PFSK-1 (cell line): ENCODE results near the gene MAPRE3.

Source experiments
- FOXP2 ChIP-seq: optimal IDR thresholded peaks from 2 replicates; pipeline ENCODE3; 2011; ENCODE audit warnings: borderline replicate concordance, control low read depth, inconsistent platforms; ENCODE audit not compliant: insufficient read depth; ENCODE audit errors: extremely low read length, extremely low read depth
- POLR2AphosphoS5 ChIP-seq: IDR thresholded peaks from 2 replicates; pipeline ENCODE4 v1.6.1; 2012; ENCODE audit warnings: low read depth, mild to moderate bottlenecking, control low read depth, low read length, moderate library complexity
- SIN3A ChIP-seq: IDR thresholded peaks from 2 replicates; pipeline ENCODE4 v1.6.1; 2012; ENCODE audit warnings: mild to moderate bottlenecking, low read length, moderate library complexity, borderline replicate concordance; ENCODE audit not compliant: insufficient read depth
- TAF1 ChIP-seq: IDR thresholded peaks from 2 replicates; pipeline ENCODE4 v1.6.1; 2012; ENCODE audit warnings: low read length, control low read depth, borderline replicate concordance; ENCODE audit not compliant: insufficient read depth
- TF ChIP-seq, protein P1 (sequence below), 2 experiments: IDR thresholded peaks; 2 replicates each; pipeline versions ENCODE4 v1.6.1 to v1.8.0; 2011 to 2012; ENCODE audit warnings: low read depth in 2 of 2, low read length in 2 of 2, control low read depth in 1 of 2, inconsistent platforms in 1 of 2, mild to moderate bottlenecking in 1 of 2, moderate library complexity in 1 of 2; ENCODE audit not compliant: insufficient read depth in 1 of 2

MAPRE3 gene

DNA sequence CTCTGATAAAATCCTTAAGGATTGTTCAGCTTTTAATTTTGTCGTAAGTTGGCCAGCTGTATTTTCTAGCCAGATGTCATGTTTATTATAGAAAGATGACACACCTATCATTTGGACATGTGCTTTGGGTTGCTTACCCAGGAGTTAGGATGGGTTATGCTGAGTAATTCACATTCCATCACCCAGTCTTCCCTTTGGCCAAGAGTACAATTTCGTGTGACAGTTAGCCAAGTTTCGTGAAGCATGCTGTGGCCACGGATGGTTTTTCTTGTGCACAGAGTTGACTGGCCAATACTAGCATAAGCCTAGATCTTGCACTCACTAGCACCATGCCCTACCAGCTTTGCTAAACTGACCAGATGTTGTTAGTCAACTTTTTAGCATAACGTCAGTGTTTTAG is 5.8 kb downstream of the MAPRE3 start:
- TF ChIP-seq POLR2AphosphoS5, result no peak
- TF ChIP-seq TAF1, result no peak
- TF ChIP-seq SIN3A, result no peak
- TF ChIP-seq FOXP2, result no peak
- TF ChIP-seq, protein P1, sequence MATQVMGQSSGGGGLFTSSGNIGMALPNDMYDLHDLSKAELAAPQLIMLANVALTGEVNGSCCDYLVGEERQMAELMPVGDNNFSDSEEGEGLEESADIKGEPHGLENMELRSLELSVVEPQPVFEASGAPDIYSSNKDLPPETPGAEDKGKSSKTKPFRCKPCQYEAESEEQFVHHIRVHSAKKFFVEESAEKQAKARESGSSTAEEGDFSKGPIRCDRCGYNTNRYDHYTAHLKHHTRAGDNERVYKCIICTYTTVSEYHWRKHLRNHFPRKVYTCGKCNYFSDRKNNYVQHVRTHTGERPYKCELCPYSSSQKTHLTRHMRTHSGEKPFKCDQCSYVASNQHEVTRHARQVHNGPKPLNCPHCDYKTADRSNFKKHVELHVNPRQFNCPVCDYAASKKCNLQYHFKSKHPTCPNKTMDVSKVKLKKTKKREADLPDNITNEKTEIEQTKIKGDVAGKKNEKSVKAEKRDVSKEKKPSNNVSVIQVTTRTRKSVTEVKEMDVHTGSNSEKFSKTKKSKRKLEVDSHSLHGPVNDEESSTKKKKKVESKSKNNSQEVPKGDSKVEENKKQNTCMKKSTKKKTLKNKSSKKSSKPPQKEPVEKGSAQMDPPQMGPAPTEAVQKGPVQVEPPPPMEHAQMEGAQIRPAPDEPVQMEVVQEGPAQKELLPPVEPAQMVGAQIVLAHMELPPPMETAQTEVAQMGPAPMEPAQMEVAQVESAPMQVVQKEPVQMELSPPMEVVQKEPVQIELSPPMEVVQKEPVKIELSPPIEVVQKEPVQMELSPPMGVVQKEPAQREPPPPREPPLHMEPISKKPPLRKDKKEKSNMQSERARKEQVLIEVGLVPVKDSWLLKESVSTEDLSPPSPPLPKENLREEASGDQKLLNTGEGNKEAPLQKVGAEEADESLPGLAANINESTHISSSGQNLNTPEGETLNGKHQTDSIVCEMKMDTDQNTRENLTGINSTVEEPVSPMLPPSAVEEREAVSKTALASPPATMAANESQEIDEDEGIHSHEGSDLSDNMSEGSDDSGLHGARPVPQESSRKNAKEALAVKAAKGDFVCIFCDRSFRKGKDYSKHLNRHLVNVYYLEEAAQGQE (IDR thresholded peaks at IDR 0.05; ENCODE audit: insufficient read depth in 1 of 2, low read depth in 2 of 2, low read length in 2 of 2), result no peak

DNA sequence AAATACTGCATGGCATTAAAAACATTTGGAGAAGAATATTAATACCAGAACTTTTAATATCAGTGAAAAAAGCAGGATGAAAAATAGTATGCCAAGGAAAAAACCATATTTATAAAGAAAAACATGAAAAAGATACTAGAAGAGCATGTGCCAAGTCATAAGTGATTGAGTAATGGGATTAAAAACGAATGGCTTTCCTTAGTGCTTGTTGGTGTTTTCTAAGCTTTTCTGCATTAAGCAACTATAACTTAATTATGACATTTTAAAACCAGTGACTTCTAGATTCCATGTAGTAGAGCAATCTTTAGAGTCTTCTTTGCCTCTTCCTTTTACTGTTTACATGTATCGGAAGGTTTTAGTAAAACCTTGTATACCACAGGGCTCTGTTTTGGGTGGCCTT is 6.6 kb downstream of the MAPRE3 start:
- TF ChIP-seq POLR2AphosphoS5, result no peak
- TF ChIP-seq, protein P1 (IDR thresholded peaks at IDR 0.05; ENCODE audit: insufficient read depth in 1 of 2, low read depth in 2 of 2, low read length in 2 of 2), result no peak
- TF ChIP-seq SIN3A, result no peak
- no peak for TF ChIP-seq TAF1
- TF ChIP-seq FOXP2, result no peak

DNA sequence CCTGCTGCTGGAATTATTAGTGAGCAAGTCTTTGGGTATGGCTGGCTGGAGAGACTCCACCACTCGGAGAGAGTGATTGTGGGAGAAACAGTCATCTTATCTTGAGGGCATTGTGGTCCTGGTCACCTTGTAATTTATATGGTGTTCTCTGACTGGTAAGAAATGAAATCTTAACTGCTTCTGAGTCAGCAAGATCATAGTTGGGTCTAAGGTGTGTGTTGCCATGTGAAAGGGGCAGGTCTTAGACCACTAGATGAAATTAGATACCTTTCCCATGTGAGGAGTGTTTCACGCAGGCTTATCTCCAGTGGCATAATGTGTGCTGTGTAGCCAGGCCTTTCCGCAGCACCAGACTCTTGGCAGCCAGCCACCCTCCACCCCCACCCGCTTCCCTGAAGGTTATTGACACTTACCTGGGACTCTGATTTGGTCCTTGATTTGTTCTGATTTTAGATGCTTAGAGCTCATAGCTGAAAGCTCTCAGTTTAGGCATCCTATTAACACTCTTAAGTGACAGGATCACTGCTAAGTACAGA is 7.7 kb downstream of the MAPRE3 start:
- no peak for TF ChIP-seq POLR2AphosphoS5
- TF ChIP-seq, protein P1 (IDR thresholded peaks at IDR 0.05; ENCODE audit: insufficient read depth in 1 of 2, low read depth in 2 of 2, low read length in 2 of 2), result no peak
- no peak for TF ChIP-seq TAF1
- no peak for TF ChIP-seq FOXP2
- no peak for TF ChIP-seq SIN3A

DNA sequence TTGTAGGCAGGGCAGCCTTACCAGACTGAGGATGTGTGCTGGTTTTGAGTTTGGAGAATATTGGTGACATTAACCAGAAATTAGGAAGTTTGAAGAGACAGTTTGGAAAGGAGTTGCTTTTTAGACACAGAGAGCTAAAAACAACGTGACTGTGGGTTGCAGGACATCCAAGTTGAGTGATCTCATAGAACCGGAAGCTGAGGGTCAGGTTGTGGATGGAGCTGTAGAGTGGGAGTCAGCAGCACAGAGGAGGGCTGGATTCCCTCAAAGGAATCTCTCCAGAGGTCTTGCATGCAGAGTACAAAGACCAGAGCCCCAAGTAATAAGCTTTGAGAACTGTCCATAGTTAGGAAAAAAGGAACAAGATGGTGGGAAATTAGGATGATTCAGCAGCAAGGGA is 9.3 kb downstream of the MAPRE3 start:
- no peak for TF ChIP-seq FOXP2
- no peak for TF ChIP-seq TAF1
- TF ChIP-seq POLR2AphosphoS5, result no peak
- no peak for TF ChIP-seq SIN3A
- TF ChIP-seq, protein P1 (IDR thresholded peaks at IDR 0.05; ENCODE audit: insufficient read depth in 1 of 2, low read depth in 2 of 2, low read length in 2 of 2), result no peak

DNA sequence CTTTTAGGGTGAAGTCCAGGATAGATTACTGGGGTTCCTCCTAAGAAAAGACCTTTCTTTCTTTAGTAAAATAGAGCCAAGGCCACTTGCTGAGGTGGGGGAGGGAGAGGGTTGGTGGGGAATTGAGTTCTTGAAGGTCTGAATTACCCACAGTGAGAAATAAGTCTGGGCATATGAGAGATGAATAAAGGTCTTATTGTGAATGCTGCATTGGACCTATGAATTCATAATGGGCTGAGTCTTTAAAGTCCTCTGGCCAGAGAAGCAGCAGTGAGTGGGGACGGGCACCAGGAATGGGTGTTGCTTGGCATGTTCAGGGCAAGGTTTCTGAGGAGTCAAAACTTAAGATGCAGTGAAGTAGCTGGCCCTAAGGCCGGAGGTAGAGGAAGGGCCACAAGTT is 10.5 kb downstream of the MAPRE3 start:
- TF ChIP-seq FOXP2, result no peak
- TF ChIP-seq, protein P1 (IDR thresholded peaks at IDR 0.05; ENCODE audit: insufficient read depth in 1 of 2, low read depth in 2 of 2, low read length in 2 of 2), result no peak
- no peak for TF ChIP-seq TAF1
- TF ChIP-seq POLR2AphosphoS5, result no peak
- no peak for TF ChIP-seq SIN3A
